K562 (cell line): ENCODE data around the gene UNC45B. TPM values are rescaled to one million over a fixed set of nuclear protein-coding genes. Genes with fewer than 3 reads are reported as not detected.
A peak's percentile ranks its signal among the peaks of the same experiment; 100 is the strongest.

Source experiments
- ATAC-seq: fragments of 200-7000 bp; cut with Tn5 transposase; 3 replicates; pipeline ENCODE4 v1.9.1; 2020; ENCODE audit warnings: moderate library complexity
- BruUV-seq: library from RNA; stranded (reverse); fragments of 400-500 nt; replicated peaks from 2 replicates; lab custom pipeline; 2021; lab: Mats Ljungman, UMichigan
- CTCF ChIA-PET: fragments of 300-600 bp; formaldehyde crosslinking; extraction: SDS; loops from one replicate; lab custom pipeline; 2021; ENCODE audit warnings: low intra/inter-chr PET ratio; lab: Yijun Ruan, JAX
- POLR2A ChIA-PET: fragments of 300-600, 350-650 bp; sonication (Branson Sonifier 250); formaldehyde crosslinking; extraction: SDS; loops from one replicate; lab custom pipeline; 2021; ENCODE audit warnings: antibody characterized with exemption, inconsistent platforms; lab: Yijun Ruan, JAX
- DNase-seq, 4 experiments: peaks; one replicate each; pipeline versions ENCODE4 v3.0.0 to v3.0.0-alpha.2; 2011 to 2018; ENCODE audit warnings: low spot score in 3 of 4, mixed read lengths in 3 of 4; ENCODE audit errors: extremely low read depth in 1 of 4
- FAIRE-seq: peaks from 2 replicates; lab custom pipeline; 2011; peaks lifted over from hg19 to GRCh38; lab: Jason Lieb, UNC
- H2AFZ ChIP-seq: 2 replicates; pipeline ENCODE4 v1.6.0; 2011; ENCODE audit warnings: low read depth, low read length, control low read depth, inconsistent platforms
- H3K27ac ChIP-seq: fragments of 200-600 bp; 3 replicates; pipeline ENCODE4 v1.8.0; 2011; ENCODE audit warnings: low read depth, mild to moderate bottlenecking, control low read depth, inconsistent platforms, low read length, moderate library complexity, mixed read lengths; ENCODE audit errors: extremely low read depth
- H3K27me3 ChIP-seq, 2 experiments: fragments of 300-600 bp in 1 of 2; 2 replicates in 1 of 2; 3 replicates in 1 of 2; pipeline versions ENCODE4 v1.6.0 to v1.8.0; 2011; ENCODE audit warnings: inconsistent platforms in 2 of 2, low read length in 2 of 2, mild to moderate bottlenecking in 1 of 2, mixed read lengths in 1 of 2, moderate library complexity in 1 of 2; ENCODE audit not compliant: control insufficient read depth in 2 of 2, insufficient read depth in 2 of 2
- H3K36me3 ChIP-seq: fragments of 300-600 bp; 3 replicates; pipeline ENCODE4 v1.8.0; 2011; ENCODE audit warnings: mild to moderate bottlenecking, low read length, inconsistent platforms; ENCODE audit not compliant: control insufficient read depth, insufficient read depth
- H3K4me1 ChIP-seq, 2 experiments: fragments of 200-600 bp in 1 of 2; replicated peaks in 1 of 2; 2 replicates in 1 of 2; 3 replicates in 1 of 2; pipeline versions ENCODE4 v1.5.1 to v1.8.0; 2011; ENCODE audit warnings: inconsistent platforms in 2 of 2, low read length in 2 of 2, mild to moderate bottlenecking in 1 of 2, mixed read lengths in 1 of 2, moderate library complexity in 1 of 2; ENCODE audit not compliant: control insufficient read depth in 2 of 2, insufficient read depth in 2 of 2
- H3K4me2 ChIP-seq: 2 replicates; pipeline ENCODE4 v1.6.1; 2011; ENCODE audit warnings: low read length, control low read depth, inconsistent platforms, mixed read lengths; ENCODE audit not compliant: insufficient read depth
- H3K4me3 ChIP-seq: fragments of 200-600 bp; sonication (generic), shearing (Covaris generic); 2 replicates; pipeline ENCODE4 v1.5.1; 2016; ENCODE audit warnings: control low read depth, inconsistent platforms
- H3K79me2 ChIP-seq: fragments of 200-600 bp; 3 replicates; pipeline ENCODE4 v1.8.0; 2011; ENCODE audit warnings: low read length, inconsistent platforms; ENCODE audit not compliant: control insufficient read depth, insufficient read depth
- H3K9ac ChIP-seq, 2 experiments: 2 replicates each; pipeline versions ENCODE4 v1.6.0 to v1.6.1; 2011; ENCODE audit warnings: low read depth in 2 of 2, low read length in 2 of 2, control low read depth in 1 of 2, inconsistent platforms in 1 of 2, mild to moderate bottlenecking in 1 of 2, mixed read lengths in 1 of 2; ENCODE audit not compliant: insufficient read depth in 1 of 2
- H3K9me1 ChIP-seq: one replicate; pipeline ENCODE4 v1.6.0; 2011; ENCODE audit warnings: inconsistent platforms, mild to moderate bottlenecking, low read length, moderate library complexity; ENCODE audit not compliant: control insufficient read depth, insufficient read depth
- H3K9me3 ChIP-seq: replicated peaks from 2 replicates; pipeline ENCODE4 v1.5.1; 2011; ENCODE audit warnings: low read depth, low read length, inconsistent platforms; ENCODE audit not compliant: control insufficient read depth, insufficient read depth
- H4K20me1 ChIP-seq: replicated peaks from 2 replicates; pipeline ENCODE4 v1.6.1; 2011; ENCODE audit warnings: low read length, inconsistent platforms, mixed read lengths; ENCODE audit not compliant: control insufficient read depth, insufficient read depth
- ADNP ChIP-seq: fragments of 200-800 bp; sonication (Bioruptor generic); IDR thresholded peaks from 2 replicates; pipeline ENCODE4 v1.6.1; 2016; ENCODE audit warnings: missing genetic modification characterization, missing compliant biosample characterization
- CBFB ChIP-seq: sonication (generic); formaldehyde crosslinking; IDR thresholded peaks from 2 replicates; pipeline ENCODE4 v1.4.0; 2020; ENCODE audit warnings: mild to moderate bottlenecking, missing genetic modification reagents
- CHAMP1 ChIP-seq: fragments of 450-650 bp; IDR thresholded peaks from 2 replicates; pipeline ENCODE4 v1.6.1; 2016; ENCODE audit warnings: mild to moderate bottlenecking
- CTBP1 ChIP-seq: fragments of 450-650 bp; IDR thresholded peaks from 2 replicates; pipeline ENCODE4 v1.6.1; 2016; ENCODE audit warnings: borderline replicate concordance
- HIVEP1 ChIP-seq: fragments of 250-450 bp; sonication (Bioruptor Pico); IDR thresholded peaks from 2 replicates; pipeline ENCODE4 v1.4.0; 2020; ENCODE audit warnings: mild to moderate bottlenecking
- JUNB ChIP-seq: fragments of 450-650 bp; formaldehyde crosslinking; conservative IDR thresholded peaks from 2 replicates; pipeline ENCODE4 v1.4.0; 2020; ENCODE audit warnings: mild to moderate bottlenecking
- NFXL1 ChIP-seq: fragments of 450-650 bp; formaldehyde crosslinking; IDR thresholded peaks from 2 replicates; pipeline ENCODE4 v1.4.0; 2021; ENCODE audit warnings: mild to moderate bottlenecking
- PML ChIP-seq: IDR thresholded peaks from 2 replicates; pipeline ENCODE4 v1.6.1; 2012; ENCODE audit warnings: low read length, inconsistent platforms
- POLR3G ChIP-seq: IDR thresholded peaks from 2 replicates; pipeline ENCODE4 v1.6.1; 2011; ENCODE audit not compliant: insufficient read length, insufficient replicate concordance; ENCODE audit errors: extremely low read depth
- RAD21 ChIP-seq, 2 experiments: fragments of 250-450 bp in 1 of 2; fragments of 450-650 bp in 1 of 2; sonication (Bioruptor Pico) in 1 of 2; formaldehyde crosslinking in 1 of 2; IDR thresholded peaks in 1 of 2; conservative IDR thresholded peaks in 1 of 2; 2 replicates each; pipeline versions ENCODE4 v1.4.0 to v1.8.0; 2020 to 2022; ENCODE audit warnings: mild to moderate bottlenecking in 2 of 2, moderate library complexity in 1 of 2
- RBM34 ChIP-seq: fragments of 200-400 bp; formaldehyde crosslinking; IDR thresholded peaks from 2 replicates; pipeline ENCODE4 v1.6.1; 2018; ENCODE audit warnings: low read length, borderline replicate concordance; ENCODE audit not compliant: insufficient read depth
- ZNF212 ChIP-seq: fragments of 450-650 bp; formaldehyde crosslinking; IDR thresholded peaks from 2 replicates; pipeline ENCODE4 v1.4.0; 2020; ENCODE audit warnings: mild to moderate bottlenecking
- ZNF3 ChIP-seq: fragments of 250-450 bp; sonication (Bioruptor Pico); IDR thresholded peaks from 2 replicates; pipeline ENCODE4 v1.5.0; 2021; ENCODE audit warnings: mild to moderate bottlenecking, moderate library complexity
- ZNF431 ChIP-seq: sonication (generic); formaldehyde crosslinking; IDR thresholded peaks from 2 replicates; pipeline ENCODE4 v1.8.0; 2022; ENCODE audit warnings: mild to moderate bottlenecking, missing genetic modification reagents
- ZNF639 ChIP-seq, 2 experiments: fragments of 200-800 bp in 1 of 2; sonication (Bioruptor generic) in 1 of 2; sonication (generic) in 1 of 2; formaldehyde crosslinking in 1 of 2; IDR thresholded peaks in 1 of 2; conservative IDR thresholded peaks in 1 of 2; 2 replicates each; pipeline versions ENCODE4 v1.5.0 to v1.6.1; 2016 to 2020; ENCODE audit warnings: missing compliant biosample characterization in 1 of 2, missing genetic modification characterization in 1 of 2, missing genetic modification reagents in 1 of 2
- WGBS: fragments of 100-300 bp; shearing (Covaris generic); methylation state at CpG from one replicate; pipeline ENCODE4 v1.1.6; 2016; ENCODE audit warnings: low coverage, mixed read lengths; ENCODE audit not compliant: insufficient coverage; ENCODE audit errors: missing lambda C conversion rate; 5-methylcytosine and 5-hydroxymethylcytosine counted together
- in situ Hi-C: fragments of 300-500 bp; cut with MboI; formaldehyde crosslinking; loops from 4 replicates; pipeline ENCODE4 v1.15.0; 2018; ENCODE audit warnings: inconsistent platforms, mixed read lengths
- intact Hi-C: fragments of 100-400 bp; cut with micrococcal nuclease; formaldehyde crosslinking; loops from 2 replicates; pipeline ENCODE4 v1.14.2; 2022
- polyA plus RNA-seq, 8 experiments: library from polyadenylated mRNA; depleted of rRNA in 4 of 8; stranded (reverse) in 5 of 8; unstranded in 3 of 8; fragments of >200 nt; fragmentation: Nextera tagmentation in 2 of 8; fragmentation: Illumina TruSeq in 1 of 8; extraction: Ambion mirVana in 2 of 8; extraction: Trizol in 1 of 8; gene quantifications; 2 replicates each; pipeline versions ENCODE4 v1.2.1 to v1.2.3, GENCODE V29; 2011 to 2014; ENCODE audit warnings: inconsistent platforms in 1 of 8, missing spikeins in 1 of 8
- total RNA-seq, 7 experiments: library from RNA; depleted of rRNA in 6 of 7; stranded (reverse); fragments of >200 nt in 6 of 7; fragmentation: Illumina TruSeq in 2 of 7; extraction: Trizol in 2 of 7; gene quantifications; 2 replicates each; pipeline versions ENCODE4 v1.2.1 to v1.2.3, GENCODE V29; 2011 to 2021; ENCODE audit warnings: low replicate concordance in 1 of 7
- TF ChIP-seq, protein P1 (sequence below): fragments of 450-650 bp; conservative IDR thresholded peaks from 2 replicates; pipeline ENCODE4 v1.6.1; 2016; ENCODE audit warnings: missing genetic modification characterization, low read depth, mild to moderate bottlenecking, missing compliant biosample characterization, moderate library complexity

Gene UNC45B
- total and polyA plus RNA-seq, 9 of the 15 experiments (the other 6 are each of a cell fraction or from before 2014, with no cell fraction given): not detected

GRCh38 chr17:35154196-35155165 is 6.9 kb downstream of the UNC45B start:
- Histone ChIP-seq H3K9me3 (no peaks in the 10 kb centered on the region), H3K27ac (no peak overlapping the region), H3K4me3 (no peak overlapping the region), H3K4me2 (no peak overlapping the region), H4K20me1 (0 out of 2 replicates have a peak, but pooled peaks cover 4% of the 10 kb centered on the region), H3K9me1 (no peaks in the 10 kb centered on the region), H2AFZ (no peak overlapping the region), H3K27me3 (peaks cover 40 to 51% of the 10 kb centered on the region in 2 experiments), H3K9ac (0 out of 4 replicates have a peak overlapping the region, but pooled peaks of 1 of the 2 experiments have one; percentile 58), H3K4me1 (no peaks in the 10 kb centered on the region), H3K36me3 (no peaks in the 10 kb centered on the region), H3K79me2 (no peaks in the 10 kb centered on the region)
- ChIA-PET CTCF (no interaction called here), POLR2A (no interaction called here)
- BruUV-seq: no TSS peak
- WGBS: 2% methylated on average over 13 of the region's 13 CpGs
- no peak for TF ChIP-seq CHAMP1
- TF ChIP-seq ADNP: no peak
- TF ChIP-seq ZNF212 (CRISPR knock-in tag): no peak
- TF ChIP-seq PML: no peak
- no peak for TF ChIP-seq CTBP1
- no peak for TF ChIP-seq JUNB
- no peak for TF ChIP-seq ZNF431
- no peak for TF ChIP-seq ZNF3 (CRISPR knock-in tag)
- TF ChIP-seq CBFB (CRISPR knock-in tag): no peak
- no peak for TF ChIP-seq RBM34
- no peak for TF ChIP-seq POLR3G
- TF ChIP-seq HIVEP1: no peak
- no peak for TF ChIP-seq RAD21 (CRISPR knock-in tag; conservative IDR thresholded peaks at IDR 0.05 in 1 of 2, IDR thresholded peaks at IDR 0.05 in 1 of 2)
- TF ChIP-seq, protein P1, sequence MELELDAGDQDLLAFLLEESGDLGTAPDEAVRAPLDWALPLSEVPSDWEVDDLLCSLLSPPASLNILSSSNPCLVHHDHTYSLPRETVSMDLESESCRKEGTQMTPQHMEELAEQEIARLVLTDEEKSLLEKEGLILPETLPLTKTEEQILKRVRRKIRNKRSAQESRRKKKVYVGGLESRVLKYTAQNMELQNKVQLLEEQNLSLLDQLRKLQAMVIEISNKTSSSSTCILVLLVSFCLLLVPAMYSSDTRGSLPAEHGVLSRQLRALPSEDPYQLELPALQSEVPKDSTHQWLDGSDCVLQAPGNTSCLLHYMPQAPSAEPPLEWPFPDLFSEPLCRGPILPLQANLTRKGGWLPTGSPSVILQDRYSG (tag): no peak
- no peak for TF ChIP-seq NFXL1 (CRISPR knock-in tag)
- no peak for TF ChIP-seq ZNF639 (CRISPR knock-in tag; conservative IDR thresholded peaks at IDR 0.05 in 1 of 2, IDR thresholded peaks at IDR 0.05 in 1 of 2)
- in situ Hi-C loops: no loop called here
- DNase-seq: no peak
- ATAC-seq: no peak
- intact Hi-C loops: no loop called here
- FAIRE-seq: no peak
